B cell (primary cell): ENCODE results near the gene IL1RL1. TPM values are rescaled to one million over a fixed set of nuclear protein-coding genes. Genes with fewer than 3 reads are reported as not detected.

Experiments used
- ATAC-seq: fragments of 200-7000 bp; cut with Tn5 transposase; one replicate; pipeline ENCODE4 v1.10.0; 2021; ENCODE audit warnings: low read depth, mild to moderate bottlenecking, moderate number of reproducible peaks, moderate library complexity
- CTCF ChIA-PET: fragments of 350-600 bp; sonication (Branson Sonifier 250); formaldehyde crosslinking; loops from one replicate; lab custom pipeline; 2021; ENCODE audit warnings: antibody characterized with exemption, inconsistent platforms; lab: Charles Lee
- POLR2A ChIA-PET: fragments of 350-600 bp; sonication (Branson Sonifier 250); formaldehyde crosslinking; loops from one replicate; lab custom pipeline; 2021; ENCODE audit warnings: antibody characterized with exemption; lab: Charles Lee
- DNase-seq: peaks from one replicate; pipeline ENCODE4 v3.0.0; 2013
- H2AFZ ChIP-seq: 2 replicates; pipeline ENCODE4 v1.6.1; 2012; ENCODE audit warnings: mild to moderate bottlenecking, low read depth, low read length; ENCODE audit not compliant: insufficient read depth, poor library complexity, severe bottlenecking
- H3K27ac ChIP-seq, 2 donors: 1 replicate in 1 of 2; 2 replicates in 1 of 2; pipeline ENCODE4 v1.5.1; 2012 to 2013; ENCODE audit warnings: low read length in 2 of 2, mild to moderate bottlenecking in 2 of 2, moderate library complexity in 1 of 2
- H3K27me3 ChIP-seq, 4 experiments: fragments of 200-600 bp in 1 of 4; sonication (generic) in 1 of 4; replicated peaks in 1 of 4; 1 replicate in 2 of 4; 2 replicates in 2 of 4; pipeline versions ENCODE4 v1.6.1 to v1.7.0; 2013 to 2016; ENCODE audit warnings: low read length in 3 of 4, mild to moderate bottlenecking in 2 of 4, mixed read lengths in 1 of 4, moderate library complexity in 1 of 4; ENCODE audit not compliant: insufficient read depth in 4 of 4, control insufficient read depth in 3 of 4; ENCODE audit errors: control extremely low read depth in 1 of 4
- H3K36me3 ChIP-seq, 2 experiments: replicated peaks in 1 of 2; 1 replicate in 1 of 2; 2 replicates in 1 of 2; pipeline versions ENCODE4 v1.6.1 to v1.7.1; 2013; ENCODE audit warnings: low read length in 1 of 2; ENCODE audit not compliant: insufficient read depth in 2 of 2, control insufficient read depth in 1 of 2; ENCODE audit errors: control extremely low read depth in 1 of 2, extremely low read depth in 1 of 2
- H3K4me1 ChIP-seq, 2 donors: fragments of 200-600 bp in 1 of 2; sonication (generic) in 1 of 2; 1 replicate in 1 of 2; 2 replicates in 1 of 2; pipeline versions ENCODE4 v1.5.1 to v1.6.1; 2013 to 2017; ENCODE audit warnings: low read length in 2 of 2; ENCODE audit not compliant: control insufficient read depth in 2 of 2, insufficient read depth in 2 of 2
- H3K4me2 ChIP-seq: replicated peaks from 2 replicates; pipeline ENCODE3; 2012; ENCODE audit warnings: mild to moderate bottlenecking, low read depth, low read length; ENCODE audit not compliant: poor library complexity, severe bottlenecking
- H3K4me3 ChIP-seq, 5 experiments: fragments of 200-600 bp in 1 of 5; sonication (generic) in 1 of 5; 1 replicate in 3 of 5; 2 replicates in 2 of 5; pipeline versions ENCODE4 v1.5.1 to v1.7.0; 2011 to 2016; ENCODE audit warnings: low read length in 4 of 5, mild to moderate bottlenecking in 4 of 5, low read depth in 2 of 5, control low read depth in 1 of 5, moderate library complexity in 1 of 5; ENCODE audit not compliant: insufficient read depth in 1 of 5; ENCODE audit errors: control extremely low read depth in 1 of 5, extremely low read depth in 1 of 5
- H3K79me2 ChIP-seq: fragments of 200-600 bp; sonication (generic); one replicate; pipeline ENCODE4 v1.6.0; 2016; ENCODE audit warnings: low read length; ENCODE audit not compliant: control insufficient read depth, insufficient read depth
- H3K9ac ChIP-seq: fragments of 200-600 bp; sonication (generic); 2 replicates; pipeline ENCODE4 v1.6.1; 2017; ENCODE audit warnings: mild to moderate bottlenecking, low read length, moderate library complexity
- H3K9me3 ChIP-seq, 3 donors: one replicate each; pipeline versions ENCODE4 v1.6.1 to v1.7.1; 2013; ENCODE audit warnings: low read length in 2 of 3; ENCODE audit not compliant: control insufficient read depth in 2 of 3, insufficient read depth in 1 of 3; ENCODE audit errors: control extremely low read depth in 1 of 3
- H4K20me1 ChIP-seq: 2 replicates; pipeline ENCODE4 v1.6.0; 2012; ENCODE audit warnings: mild to moderate bottlenecking, low read length; ENCODE audit not compliant: insufficient read depth, control insufficient read depth, poor library complexity, severe bottlenecking
- H3K27ac Mint-ChIP-seq: one replicate; pipeline ENCODE4 v1.8.0; 2021; ENCODE audit warnings: mixed read lengths
- H3K27me3 Mint-ChIP-seq: one replicate; pipeline ENCODE4 v1.8.0; 2021; ENCODE audit warnings: mixed read lengths
- H3K4me1 Mint-ChIP-seq: one replicate; pipeline ENCODE4 v1.8.0; 2021; ENCODE audit warnings: mixed read lengths
- H3K4me3 Mint-ChIP-seq: one replicate; pipeline ENCODE4 v1.8.0; 2021; ENCODE audit warnings: mixed read lengths
- H3K9me3 Mint-ChIP-seq: one replicate; pipeline ENCODE4 v1.8.0; 2022; ENCODE audit warnings: mixed read lengths; ENCODE audit not compliant: insufficient read depth
- EZH2 ChIP-seq: IDR thresholded peaks from 2 replicates; pipeline ENCODE4 v1.6.1; 2012; ENCODE audit warnings: borderline replicate concordance, low read depth, mild to moderate bottlenecking, moderate library complexity, low read length; ENCODE audit not compliant: insufficient read depth, poor library complexity, severe bottlenecking
- WGBS: methylation state at CpG from one replicate; pipeline ENCODE4 v1.1.5; 2013; ENCODE audit warnings: missing lambda C conversion rate; ENCODE audit not compliant: insufficient coverage; 5-methylcytosine and 5-hydroxymethylcytosine counted together
- intact Hi-C: fragments of 100-400 bp; cut with micrococcal nuclease; formaldehyde crosslinking; loops from one replicate; pipeline ENCODE4 v1.10.0; 2022
- polyA plus RNA-seq: library from polyadenylated mRNA; depleted of rRNA; stranded (reverse); fragments of >200 nt; gene quantifications from 2 replicates; pipeline ENCODE4 v1.2.3, GENCODE V29; 2012
- total RNA-seq, 2 donors: library from RNA; stranded (reverse); fragments of 120-200 nt in 1 of 2; gene quantifications; 1 replicate in 1 of 2; 2 replicates in 1 of 2; pipeline versions ENCODE4 v1.2.3 to v1.2.4, GENCODE V29; 2013 to 2022
- TF ChIP-seq, protein P1 (sequence below): fragments of 200-600 bp; IDR thresholded peaks from one replicate; pipeline ENCODE4 v1.8.0; 2022; ENCODE audit warnings: antibody characterized with exemption, mild to moderate bottlenecking

IL1RL1 gene
- total and polyA plus RNA-seq, 2 donors (not counting 1 experiment from before 2014, with no cell fraction given): not detected

DNA sequence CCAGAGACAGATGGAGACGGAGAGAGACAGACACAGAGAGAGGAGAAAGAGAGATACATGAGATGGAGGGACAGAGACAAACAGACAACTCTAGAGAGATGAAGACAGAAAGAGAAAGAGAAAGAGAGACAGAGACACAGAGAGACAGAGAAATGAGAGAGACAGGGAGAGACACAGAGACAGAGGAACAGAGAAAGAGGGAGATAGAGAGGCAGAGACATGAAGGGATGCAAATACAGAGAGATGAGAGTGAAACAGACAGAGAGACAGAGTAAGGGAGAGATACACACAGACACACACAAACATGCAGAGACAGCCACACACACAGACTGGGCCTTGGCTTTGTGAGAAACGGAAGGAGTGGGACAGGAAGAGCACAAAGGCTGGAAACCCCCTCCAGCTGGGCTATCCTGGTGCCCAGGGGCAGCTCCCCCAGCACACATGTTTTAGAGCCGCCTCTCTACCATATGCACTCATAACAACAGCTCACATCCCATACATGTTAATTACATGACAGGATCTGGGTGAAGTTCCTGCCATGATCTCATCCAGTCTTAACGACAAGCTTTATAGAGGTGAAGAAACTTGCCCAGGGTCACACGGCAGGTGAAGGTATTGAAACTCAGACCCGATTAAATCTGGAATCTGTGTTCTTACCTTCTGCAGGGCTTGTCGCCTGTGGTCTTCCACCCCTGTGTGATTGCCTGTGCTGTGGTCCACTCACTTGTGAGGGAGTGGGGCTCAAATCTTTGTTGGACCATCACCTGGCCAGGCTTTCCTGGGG is 76.6 kb downstream of the IL1RL1 start:
- Histone ChIP-seq H3K9me3 (peaks cover 3 to 13% (median 5%) of the 10 kb centered on the region in 3 donors), H3K4me3 (no peak overlapping the region), H3K4me1 (no peaks in the 10 kb centered on the region), H3K27me3 (no peaks in the 10 kb centered on the region), H4K20me1 (no peaks in the 10 kb centered on the region), H3K79me2 (no peaks in the 10 kb centered on the region), H3K4me2 (no peak overlapping the region), H2AFZ (no peak overlapping the region), H3K27ac (no peak overlapping the region), H3K36me3 (no peaks in the 10 kb centered on the region), H3K9ac (no peak overlapping the region)
- H3K9me3 Mint-ChIP-seq: peaks cover 11% of the 10 kb centered on the region
- ChIA-PET POLR2A (no interaction called here), CTCF (no interaction called here)
- intact Hi-C loops: no loop called here
- DNase-seq (no peak), ATAC-seq (no peak)
- H3K27me3 Mint-ChIP-seq: no peaks in the 10 kb centered on the region
- WGBS: 93% methylated on average over 5 of the region's 7 CpGs
- H3K4me1 Mint-ChIP-seq: peaks cover 2% of the 10 kb centered on the region
- no peak overlapping the region for H3K27ac Mint-ChIP-seq
- no peak for TF ChIP-seq EZH2
- TF ChIP-seq, protein P1, sequence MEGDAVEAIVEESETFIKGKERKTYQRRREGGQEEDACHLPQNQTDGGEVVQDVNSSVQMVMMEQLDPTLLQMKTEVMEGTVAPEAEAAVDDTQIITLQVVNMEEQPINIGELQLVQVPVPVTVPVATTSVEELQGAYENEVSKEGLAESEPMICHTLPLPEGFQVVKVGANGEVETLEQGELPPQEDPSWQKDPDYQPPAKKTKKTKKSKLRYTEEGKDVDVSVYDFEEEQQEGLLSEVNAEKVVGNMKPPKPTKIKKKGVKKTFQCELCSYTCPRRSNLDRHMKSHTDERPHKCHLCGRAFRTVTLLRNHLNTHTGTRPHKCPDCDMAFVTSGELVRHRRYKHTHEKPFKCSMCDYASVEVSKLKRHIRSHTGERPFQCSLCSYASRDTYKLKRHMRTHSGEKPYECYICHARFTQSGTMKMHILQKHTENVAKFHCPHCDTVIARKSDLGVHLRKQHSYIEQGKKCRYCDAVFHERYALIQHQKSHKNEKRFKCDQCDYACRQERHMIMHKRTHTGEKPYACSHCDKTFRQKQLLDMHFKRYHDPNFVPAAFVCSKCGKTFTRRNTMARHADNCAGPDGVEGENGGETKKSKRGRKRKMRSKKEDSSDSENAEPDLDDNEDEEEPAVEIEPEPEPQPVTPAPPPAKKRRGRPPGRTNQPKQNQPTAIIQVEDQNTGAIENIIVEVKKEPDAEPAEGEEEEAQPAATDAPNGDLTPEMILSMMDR: no peak
- no peak overlapping the region for H3K4me3 Mint-ChIP-seq

DNA sequence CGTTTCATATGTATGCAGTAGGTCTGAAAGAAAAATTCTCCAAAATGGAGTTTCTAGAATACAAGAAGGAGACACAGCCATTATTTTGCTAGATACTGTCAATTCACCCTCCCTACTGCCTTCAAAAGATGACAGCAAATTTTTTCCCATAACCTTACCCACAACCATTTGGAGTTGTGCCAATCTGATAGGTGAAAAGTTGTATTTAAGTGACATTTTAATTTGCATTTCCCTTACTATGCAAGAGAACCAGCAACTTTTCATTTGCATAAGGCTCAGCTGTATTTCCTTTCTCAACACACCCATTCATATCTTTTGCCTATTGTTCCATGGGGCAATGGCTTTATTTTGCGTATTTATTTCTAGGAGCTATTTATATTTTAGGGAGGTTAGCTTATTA is 80.2 kb downstream of the IL1RL1 start:
- Mint-ChIP-seq H3K4me1 (peaks cover 2% of the 10 kb centered on the region), H3K9me3 (no peaks in the 10 kb centered on the region), H3K27me3 (no peaks in the 10 kb centered on the region), H3K4me3 (no peak overlapping the region), H3K27ac (no peak overlapping the region)
- Histone ChIP-seq H3K4me3 (no peak overlapping the region), H2AFZ (no peak overlapping the region), H3K79me2 (no peaks in the 10 kb centered on the region), H4K20me1 (no peaks in the 10 kb centered on the region), H3K9ac (no peak overlapping the region), H3K4me1 (no peaks in the 10 kb centered on the region), H3K4me2 (no peak overlapping the region), H3K36me3 (no peaks in the 10 kb centered on the region), H3K27ac (no peak overlapping the region), H3K9me3 (no peaks in the 10 kb centered on the region), H3K27me3 (no peaks in the 10 kb centered on the region)
- DNase-seq (no peak), ATAC-seq (no peak)
- TF ChIP-seq EZH2: no peak
- TF ChIP-seq, protein P1: no peak
- ChIA-PET CTCF (no interaction called here), POLR2A (no interaction called here)
- WGBS: no CpG with 5 or more reads among the region's 2 CpGs
- intact Hi-C loops: no loop called here
